Loucy (cell line): ENCODE data around the gene WRAP73.

Source experiments
- CTCF ChIP-seq: fragments of 200-600 bp; sonication (generic); conservative IDR thresholded peaks from 2 replicates; pipeline ENCODE4 v1.5.1; 2014; ENCODE audit warnings: mild to moderate bottlenecking, antibody characterized with exemption, low read length
- EZH2phosphoT487 ChIP-seq: fragments of 200-600 bp; IDR thresholded peaks from 2 replicates; pipeline ENCODE4 v1.6.1; 2018; ENCODE audit warnings: antibody characterized with exemption, mild to moderate bottlenecking, moderate library complexity, borderline replicate concordance

GRCh38 chr1:3681898-3682806, 32.2 kb upstream of the WRAP73 start:
- TF ChIP-seq CTCF, result no peak
- TF ChIP-seq EZH2phosphoT487, result no peak
